K562 (cell line): ENCODE measurements around the gene MPND. TPM values are rescaled to one million over a fixed set of nuclear protein-coding genes. Genes with fewer than 3 reads are reported as not detected.

ENCODE experiments used
- ATF1 ChIP-seq, 2 experiments: fragments of 450-650 bp in 1 of 2; IDR thresholded peaks; 2 replicates each; pipeline ENCODE4 v1.6.1; 2016; ENCODE audit warnings: missing compliant biosample characterization in 1 of 2, missing genetic modification characterization in 1 of 2
- BHLHE40 ChIP-seq: IDR thresholded peaks from 2 replicates; pipeline ENCODE4 v1.6.1; 2011; ENCODE audit warnings: low read length, improper control_type of control experiment
- CSDE1 ChIP-seq, 2 experiments: fragments of 450-650 bp; IDR thresholded peaks; 2 replicates each; pipeline ENCODE4 v1.6.1; 2016; ENCODE audit warnings: mild to moderate bottlenecking in 1 of 2
- ESRRA ChIP-seq: fragments of 450-650 bp; IDR thresholded peaks from 2 replicates; pipeline ENCODE4 v1.6.1; 2014; ENCODE audit warnings: low read depth, mild to moderate bottlenecking, moderate library complexity, borderline replicate concordance
- HDAC1 ChIP-seq, 2 experiments: fragments of 450-650 bp; IDR thresholded peaks; 2 replicates each; pipeline ENCODE4 v1.6.1; 2016 to 2017; ENCODE audit warnings: inconsistent platforms in 1 of 2, mild to moderate bottlenecking in 1 of 2, moderate library complexity in 1 of 2
- HMG20B ChIP-seq: fragments of 250-450 bp; sonication (Bioruptor Pico); IDR thresholded peaks from 2 replicates; pipeline ENCODE4 v1.5.0; 2021; ENCODE audit warnings: mild to moderate bottlenecking
- IRF2 ChIP-seq: sonication (generic); formaldehyde crosslinking; IDR thresholded peaks from 2 replicates; pipeline ENCODE4 v1.8.1; 2022; ENCODE audit warnings: mild to moderate bottlenecking, missing genetic modification reagents
- KLF10 ChIP-seq: fragments of 250-450 bp; sonication (Bioruptor Pico); IDR thresholded peaks from 2 replicates; pipeline ENCODE4 v1.6.1; 2021; ENCODE audit warnings: matching md5 sums
- PHB2 ChIP-seq: fragments of 450-650 bp; IDR thresholded peaks from 2 replicates; pipeline ENCODE4 v1.6.1; 2017; ENCODE audit warnings: low read depth
- POLR2AphosphoS2 ChIP-seq: IDR thresholded peaks from 2 replicates; pipeline ENCODE4 v1.6.1; 2012; ENCODE audit warnings: low read length, improper control_type of control experiment
- RFX5 ChIP-seq: IDR thresholded peaks from 2 replicates; pipeline ENCODE4 v1.6.1; 2011; ENCODE audit warnings: low read depth, mild to moderate bottlenecking, improper control_type of control experiment, low read length
- ZFP1 ChIP-seq: fragments of 450-650 bp; formaldehyde crosslinking; IDR thresholded peaks from 2 replicates; pipeline ENCODE4 v1.4.0; 2020; ENCODE audit warnings: mild to moderate bottlenecking, mixed read lengths
- ZNF197 ChIP-seq: fragments of 200-800 bp; sonication (Bioruptor generic); IDR thresholded peaks from 2 replicates; pipeline ENCODE4 v1.6.1; 2016; ENCODE audit warnings: low read depth, missing genetic modification characterization, missing compliant biosample characterization
- polyA plus RNA-seq, 8 experiments: library from polyadenylated mRNA; depleted of rRNA in 4 of 8; stranded (reverse) in 5 of 8; unstranded in 3 of 8; fragments of >200 nt; fragmentation: Nextera tagmentation in 2 of 8; fragmentation: Illumina TruSeq in 1 of 8; extraction: Ambion mirVana in 2 of 8; extraction: Trizol in 1 of 8; gene quantifications; 2 replicates each; pipeline versions ENCODE4 v1.2.1 to v1.2.3, GENCODE V29; 2011 to 2014; ENCODE audit warnings: inconsistent platforms in 1 of 8, missing spikeins in 1 of 8
- total RNA-seq, 7 experiments: library from RNA; depleted of rRNA in 6 of 7; stranded (reverse); fragments of >200 nt in 6 of 7; fragmentation: Illumina TruSeq in 2 of 7; extraction: Trizol in 2 of 7; gene quantifications; 2 replicates each; pipeline versions ENCODE4 v1.2.1 to v1.2.3, GENCODE V29; 2011 to 2021; ENCODE audit warnings: low replicate concordance in 1 of 7
- TF ChIP-seq, protein P1 (sequence below): fragments of 450-650 bp; conservative IDR thresholded peaks from 2 replicates; pipeline ENCODE4 v1.6.1; 2016; ENCODE audit warnings: missing genetic modification characterization, low read depth, mild to moderate bottlenecking, control low read depth, missing compliant biosample characterization
- TF ChIP-seq, protein P2 (sequence below), 2 experiments: fragments of 450-650 bp in 1 of 2; IDR thresholded peaks; 2 replicates each; pipeline ENCODE4 v1.6.1; 2011 to 2017; ENCODE audit warnings: low read depth in 2 of 2, antibody characterized with exemption in 1 of 2, borderline replicate concordance in 1 of 2, low read length in 1 of 2, mild to moderate bottlenecking in 1 of 2, mixed read lengths in 1 of 2; ENCODE audit not compliant: control insufficient read depth in 1 of 2
- TF ChIP-seq, protein P3 (sequence below): fragments of 250-450 bp; sonication (Bioruptor Pico); IDR thresholded peaks from 2 replicates; pipeline ENCODE4 v1.4.0; 2020; ENCODE audit warnings: mild to moderate bottlenecking, moderate library complexity
- TF ChIP-seq, protein P4 (sequence below): fragments of 450-650 bp; IDR thresholded peaks from one replicate; pipeline ENCODE4 v1.6.1; 2018; ENCODE audit warnings: mild to moderate bottlenecking, moderate library complexity; ENCODE audit not compliant: partially characterized antibody

MPND gene
- total and polyA plus RNA-seq, 9 of the 15 experiments (the other 6 are each of a cell fraction or from before 2014, with no cell fraction given): 0.25 to 14.0 (median 3.9) TPM

DNA sequence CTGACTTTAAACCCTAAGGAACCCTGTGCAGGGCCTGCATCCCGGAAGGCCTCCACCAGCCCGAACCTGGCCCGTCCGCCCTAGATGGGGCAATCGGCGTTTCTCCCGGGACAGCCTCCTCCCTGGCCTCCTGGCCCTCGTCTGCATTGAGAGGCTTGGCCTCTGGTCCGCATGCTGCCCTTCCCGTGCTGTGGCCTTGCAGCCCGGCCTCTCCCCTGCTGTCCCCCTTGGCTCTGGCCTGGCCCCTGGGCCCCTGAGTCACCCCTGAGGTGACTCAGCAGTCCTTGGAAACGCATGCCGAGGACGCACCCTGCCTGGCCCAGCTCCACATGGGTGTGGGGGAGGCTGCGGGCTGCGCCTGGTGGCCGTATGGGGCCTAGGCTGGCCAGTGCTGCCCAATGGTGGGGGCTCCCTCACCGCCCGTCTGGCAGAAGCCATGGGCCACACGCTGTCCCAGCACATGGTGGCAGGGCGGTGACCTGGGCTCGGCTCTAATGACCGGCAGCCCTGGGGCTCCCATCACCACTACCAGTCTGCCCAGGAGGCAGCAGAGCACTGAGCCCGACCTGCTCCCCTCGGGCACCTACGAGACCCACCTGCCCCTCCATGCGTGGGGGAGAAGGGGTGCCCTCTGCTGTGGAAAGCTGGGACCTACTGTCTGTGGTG lies 31.3 kb downstream of the MPND start (continued):
- no peak for TF ChIP-seq RFX5
- no peak for TF ChIP-seq ZFP1 (CRISPR knock-in tag)
- TF ChIP-seq ATF1 (CRISPR knock-in tag; IDR thresholded peaks at IDR 0.05): no peak
- peak; percentile 84 for TF ChIP-seq ATF1 (tag; IDR thresholded peaks at IDR 0.05)
- TF ChIP-seq PHB2: no peak
- TF ChIP-seq HDAC1 (IDR thresholded peaks at IDR 0.05): peak in 1 of 2 experiments; percentile 98; a peak in 2 of 4 replicates
- TF ChIP-seq, protein P1, sequence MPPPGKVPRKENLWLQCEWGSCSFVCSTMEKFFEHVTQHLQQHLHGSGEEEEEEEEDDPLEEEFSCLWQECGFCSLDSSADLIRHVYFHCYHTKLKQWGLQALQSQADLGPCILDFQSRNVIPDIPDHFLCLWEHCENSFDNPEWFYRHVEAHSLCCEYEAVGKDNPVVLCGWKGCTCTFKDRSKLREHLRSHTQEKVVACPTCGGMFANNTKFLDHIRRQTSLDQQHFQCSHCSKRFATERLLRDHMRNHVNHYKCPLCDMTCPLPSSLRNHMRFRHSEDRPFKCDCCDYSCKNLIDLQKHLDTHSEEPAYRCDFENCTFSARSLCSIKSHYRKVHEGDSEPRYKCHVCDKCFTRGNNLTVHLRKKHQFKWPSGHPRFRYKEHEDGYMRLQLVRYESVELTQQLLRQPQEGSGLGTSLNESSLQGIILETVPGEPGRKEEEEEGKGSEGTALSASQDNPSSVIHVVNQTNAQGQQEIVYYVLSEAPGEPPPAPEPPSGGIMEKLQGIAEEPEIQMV: peak; percentile 88
- TF ChIP-seq POLR2AphosphoS2: no peak
- peak; percentile 91 for TF ChIP-seq ESRRA
- TF ChIP-seq BHLHE40: peak; percentile 97
- TF ChIP-seq ZNF197: no peak
- TF ChIP-seq, protein P2, sequence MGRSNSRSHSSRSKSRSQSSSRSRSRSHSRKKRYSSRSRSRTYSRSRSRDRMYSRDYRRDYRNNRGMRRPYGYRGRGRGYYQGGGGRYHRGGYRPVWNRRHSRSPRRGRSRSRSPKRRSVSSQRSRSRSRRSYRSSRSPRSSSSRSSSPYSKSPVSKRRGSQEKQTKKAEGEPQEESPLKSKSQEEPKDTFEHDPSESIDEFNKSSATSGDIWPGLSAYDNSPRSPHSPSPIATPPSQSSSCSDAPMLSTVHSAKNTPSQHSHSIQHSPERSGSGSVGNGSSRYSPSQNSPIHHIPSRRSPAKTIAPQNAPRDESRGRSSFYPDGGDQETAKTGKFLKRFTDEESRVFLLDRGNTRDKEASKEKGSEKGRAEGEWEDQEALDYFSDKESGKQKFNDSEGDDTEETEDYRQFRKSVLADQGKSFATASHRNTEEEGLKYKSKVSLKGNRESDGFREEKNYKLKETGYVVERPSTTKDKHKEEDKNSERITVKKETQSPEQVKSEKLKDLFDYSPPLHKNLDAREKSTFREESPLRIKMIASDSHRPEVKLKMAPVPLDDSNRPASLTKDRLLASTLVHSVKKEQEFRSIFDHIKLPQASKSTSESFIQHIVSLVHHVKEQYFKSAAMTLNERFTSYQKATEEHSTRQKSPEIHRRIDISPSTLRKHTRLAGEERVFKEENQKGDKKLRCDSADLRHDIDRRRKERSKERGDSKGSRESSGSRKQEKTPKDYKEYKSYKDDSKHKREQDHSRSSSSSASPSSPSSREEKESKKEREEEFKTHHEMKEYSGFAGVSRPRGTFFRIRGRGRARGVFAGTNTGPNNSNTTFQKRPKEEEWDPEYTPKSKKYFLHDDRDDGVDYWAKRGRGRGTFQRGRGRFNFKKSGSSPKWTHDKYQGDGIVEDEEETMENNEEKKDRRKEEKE (IDR thresholded peaks at IDR 0.05; ENCODE audit: borderline replicate concordance in 1 of 2, control insufficient read depth in 1 of 2, low read depth in 2 of 2, low read length in 1 of 2): no peak
- TF ChIP-seq IRF2 (CRISPR knock-in tag): no peak
- TF ChIP-seq, protein P3, sequence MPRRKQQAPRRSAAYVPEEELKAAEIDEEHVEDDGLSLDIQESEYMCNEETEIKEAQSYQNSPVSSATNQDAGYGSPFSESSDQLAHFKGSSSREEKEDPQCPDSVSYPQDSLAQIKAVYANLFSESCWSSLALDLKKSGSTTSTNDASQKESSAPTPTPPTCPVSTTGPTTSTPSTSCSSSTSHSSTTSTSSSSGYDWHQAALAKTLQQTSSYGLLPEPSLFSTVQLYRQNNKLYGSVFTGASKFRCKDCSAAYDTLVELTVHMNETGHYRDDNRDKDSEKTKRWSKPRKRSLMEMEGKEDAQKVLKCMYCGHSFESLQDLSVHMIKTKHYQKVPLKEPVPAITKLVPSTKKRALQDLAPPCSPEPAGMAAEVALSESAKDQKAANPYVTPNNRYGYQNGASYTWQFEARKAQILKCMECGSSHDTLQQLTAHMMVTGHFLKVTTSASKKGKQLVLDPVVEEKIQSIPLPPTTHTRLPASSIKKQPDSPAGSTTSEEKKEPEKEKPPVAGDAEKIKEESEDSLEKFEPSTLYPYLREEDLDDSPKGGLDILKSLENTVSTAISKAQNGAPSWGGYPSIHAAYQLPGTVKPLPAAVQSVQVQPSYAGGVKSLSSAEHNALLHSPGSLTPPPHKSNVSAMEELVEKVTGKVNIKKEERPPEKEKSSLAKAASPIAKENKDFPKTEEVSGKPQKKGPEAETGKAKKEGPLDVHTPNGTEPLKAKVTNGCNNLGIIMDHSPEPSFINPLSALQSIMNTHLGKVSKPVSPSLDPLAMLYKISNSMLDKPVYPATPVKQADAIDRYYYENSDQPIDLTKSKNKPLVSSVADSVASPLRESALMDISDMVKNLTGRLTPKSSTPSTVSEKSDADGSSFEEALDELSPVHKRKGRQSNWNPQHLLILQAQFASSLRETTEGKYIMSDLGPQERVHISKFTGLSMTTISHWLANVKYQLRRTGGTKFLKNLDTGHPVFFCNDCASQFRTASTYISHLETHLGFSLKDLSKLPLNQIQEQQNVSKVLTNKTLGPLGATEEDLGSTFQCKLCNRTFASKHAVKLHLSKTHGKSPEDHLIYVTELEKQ (CRISPR knock-in tag): peak; percentile 55; the same call in 1 of the 2 replicates
- TF ChIP-seq, protein P4, sequence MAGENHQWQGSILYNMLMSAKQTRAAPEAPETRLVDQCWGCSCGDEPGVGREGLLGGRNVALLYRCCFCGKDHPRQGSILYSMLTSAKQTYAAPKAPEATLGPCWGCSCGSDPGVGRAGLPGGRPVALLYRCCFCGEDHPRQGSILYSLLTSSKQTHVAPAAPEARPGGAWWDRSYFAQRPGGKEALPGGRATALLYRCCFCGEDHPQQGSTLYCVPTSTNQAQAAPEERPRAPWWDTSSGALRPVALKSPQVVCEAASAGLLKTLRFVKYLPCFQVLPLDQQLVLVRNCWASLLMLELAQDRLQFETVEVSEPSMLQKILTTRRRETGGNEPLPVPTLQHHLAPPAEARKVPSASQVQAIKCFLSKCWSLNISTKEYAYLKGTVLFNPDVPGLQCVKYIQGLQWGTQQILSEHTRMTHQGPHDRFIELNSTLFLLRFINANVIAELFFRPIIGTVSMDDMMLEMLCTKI: no peak
- no peak for TF ChIP-seq HMG20B (CRISPR knock-in tag)
- TF ChIP-seq CSDE1 (IDR thresholded peaks at IDR 0.05): no peak
- no peak for TF ChIP-seq KLF10 (CRISPR knock-in tag)
